Measurements from ENCODE around the gene ATP9A.

Gene ATP9A

GRCh38 chr20:51811514-51812128 lies 43.4 kb upstream of the ATP9A start:
- Histone ChIP-seq H3K27ac (ENCODE audit: low read depth, low read length) (no peak overlapping the region), H3K9me3 (ENCODE audit: control insufficient read depth, insufficient read depth, low read length) (no peaks in the 10 kb centered on the region), H3K36me3 (ENCODE audit: control insufficient read depth, low read length) (no peaks in the 10 kb centered on the region), H3K27me3 (ENCODE audit: control insufficient read depth, low read length) (no peaks in the 10 kb centered on the region), H3K4me1 (ENCODE audit: control insufficient read depth, low read length) (no peaks in the 10 kb centered on the region), H3K4me2 (ENCODE audit: low read length) (no peak overlapping the region), H4K20me1 (ENCODE audit: control insufficient read depth, insufficient read depth, low read depth, low read length) (no peaks in the 10 kb centered on the region), H3K9me2 (replicated peaks; ENCODE audit: control insufficient read depth, low read length) (no peaks in the 10 kb centered on the region), H3K4me3 (ENCODE audit: low read length) (no peak overlapping the region), H3K79me2 (ENCODE audit: control insufficient read depth, low read length) (no peaks in the 10 kb centered on the region), H3F3A (ENCODE audit: control insufficient read depth, insufficient read depth) (no peaks in the 10 kb centered on the region)
- no peak for TF ChIP-seq EZH2phosphoT487 (IDR thresholded peaks at IDR 0.05; ENCODE audit: borderline replicate concordance, low read length)
- TF ChIP-seq, protein P1, sequence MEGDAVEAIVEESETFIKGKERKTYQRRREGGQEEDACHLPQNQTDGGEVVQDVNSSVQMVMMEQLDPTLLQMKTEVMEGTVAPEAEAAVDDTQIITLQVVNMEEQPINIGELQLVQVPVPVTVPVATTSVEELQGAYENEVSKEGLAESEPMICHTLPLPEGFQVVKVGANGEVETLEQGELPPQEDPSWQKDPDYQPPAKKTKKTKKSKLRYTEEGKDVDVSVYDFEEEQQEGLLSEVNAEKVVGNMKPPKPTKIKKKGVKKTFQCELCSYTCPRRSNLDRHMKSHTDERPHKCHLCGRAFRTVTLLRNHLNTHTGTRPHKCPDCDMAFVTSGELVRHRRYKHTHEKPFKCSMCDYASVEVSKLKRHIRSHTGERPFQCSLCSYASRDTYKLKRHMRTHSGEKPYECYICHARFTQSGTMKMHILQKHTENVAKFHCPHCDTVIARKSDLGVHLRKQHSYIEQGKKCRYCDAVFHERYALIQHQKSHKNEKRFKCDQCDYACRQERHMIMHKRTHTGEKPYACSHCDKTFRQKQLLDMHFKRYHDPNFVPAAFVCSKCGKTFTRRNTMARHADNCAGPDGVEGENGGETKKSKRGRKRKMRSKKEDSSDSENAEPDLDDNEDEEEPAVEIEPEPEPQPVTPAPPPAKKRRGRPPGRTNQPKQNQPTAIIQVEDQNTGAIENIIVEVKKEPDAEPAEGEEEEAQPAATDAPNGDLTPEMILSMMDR (IDR thresholded peaks at IDR 0.05; ENCODE audit: low read depth, low read length, poor library complexity, severe bottlenecking): no peak

DNA sequence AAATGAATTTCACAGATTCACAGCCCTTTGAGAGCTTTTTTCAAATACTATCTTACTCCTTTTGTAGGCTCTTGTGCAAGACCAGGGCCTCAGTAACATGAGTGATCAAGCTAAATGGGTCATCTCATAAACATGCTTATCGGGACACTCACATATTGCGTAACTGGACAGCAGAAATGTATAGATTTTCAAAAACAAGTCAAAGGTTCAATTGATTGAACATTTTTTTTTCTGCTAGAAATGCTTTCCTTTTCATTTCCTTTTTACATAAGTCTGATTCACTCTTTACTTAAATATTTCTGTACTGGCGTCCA lies 42.8 kb upstream of the ATP9A start:
- TF ChIP-seq EZH2phosphoT487 (IDR thresholded peaks at IDR 0.05; ENCODE audit: borderline replicate concordance, low read length): no peak
- TF ChIP-seq, protein P1 (IDR thresholded peaks at IDR 0.05; ENCODE audit: low read depth, low read length, poor library complexity, severe bottlenecking): no peak
- no peak overlapping the region for H3K27ac ChIP-seq (ENCODE audit: low read depth, low read length)
- H3K4me2 ChIP-seq (ENCODE audit: low read length): no peak overlapping the region
- no peaks in the 10 kb centered on the region for H3K36me3 ChIP-seq (ENCODE audit: control insufficient read depth, low read length)
- no peaks in the 10 kb centered on the region for H3K9me3 ChIP-seq (ENCODE audit: control insufficient read depth, insufficient read depth, low read length)
- no peaks in the 10 kb centered on the region for H4K20me1 ChIP-seq (ENCODE audit: control insufficient read depth, insufficient read depth, low read depth, low read length)
- H3K9me2 ChIP-seq (replicated peaks; ENCODE audit: control insufficient read depth, low read length): no peaks in the 10 kb centered on the region
- H3K79me2 ChIP-seq (ENCODE audit: control insufficient read depth, low read length): no peaks in the 10 kb centered on the region
- no peaks in the 10 kb centered on the region for H3K27me3 ChIP-seq (ENCODE audit: control insufficient read depth, low read length)
- H3F3A ChIP-seq (ENCODE audit: control insufficient read depth, insufficient read depth): no peaks in the 10 kb centered on the region
- H3K4me1 ChIP-seq (ENCODE audit: control insufficient read depth, low read length): no peaks in the 10 kb centered on the region
- no peak overlapping the region for H3K4me3 ChIP-seq (ENCODE audit: low read length)

- Histone ChIP-seq H3K9me3 (ENCODE audit: control insufficient read depth, insufficient read depth, low read length) (no peaks in the 10 kb centered on the region), H3K4me2 (ENCODE audit: low read length) (no peak overlapping the region), H3K4me3 (ENCODE audit: low read length) (no peak overlapping the region), H3K27me3 (ENCODE audit: control insufficient read depth, low read length) (no peaks in the 10 kb centered on the region), H3K79me2 (ENCODE audit: control insufficient read depth, low read length) (no peaks in the 10 kb centered on the region), H4K20me1 (ENCODE audit: control insufficient read depth, insufficient read depth, low read depth, low read length) (no peaks in the 10 kb centered on the region), H3K36me3 (ENCODE audit: control insufficient read depth, low read length) (no peaks in the 10 kb centered on the region), H3F3A (ENCODE audit: control insufficient read depth, insufficient read depth) (no peaks in the 10 kb centered on the region), H3K9me2 (replicated peaks; ENCODE audit: control insufficient read depth, low read length) (no peaks in the 10 kb centered on the region), H3K27ac (ENCODE audit: low read depth, low read length) (no peak overlapping the region), H3K4me1 (ENCODE audit: control insufficient read depth, low read length) (no peaks in the 10 kb centered on the region)
- TF ChIP-seq, protein P1 (IDR thresholded peaks at IDR 0.05; ENCODE audit: low read depth, low read length, poor library complexity, severe bottlenecking): no peak
- TF ChIP-seq EZH2phosphoT487 (IDR thresholded peaks at IDR 0.05; ENCODE audit: borderline replicate concordance, low read length): no peak
Measured at GRCh38 chr20:51810155-51811041, 42.2 kb upstream of the ATP9A start.

All from DOHH2 (cell line).